Islet precursor cell (in vitro differentiated cells): ENCODE data around the gene RPLP1.

Source experiments
- DNase-seq: peaks from one replicate; pipeline ENCODE4 v3.0.0-alpha.2; 2018

Gene RPLP1

GRCh38 chr15:69498987-69499386 is 46.4 kb downstream of the RPLP1 start:
- peak; percentile 50 for DNase-seq

GRCh38 chr15:69499521-69500211 is 47.0 kb downstream of the RPLP1 start:
- DNase-seq = peak; percentile 74

- DNase-seq = no peak
Measured at GRCh38 chr15:69500339-69500738, 47.7 kb downstream of the RPLP1 start.

GRCh38 chr15:69501456-69501855 is 48.8 kb downstream of the RPLP1 start:
- peak; percentile 24 for DNase-seq

GRCh38 chr15:69502470-69503045 is 49.9 kb downstream of the RPLP1 start:
- DNase-seq = peak; percentile 27

- no peak for DNase-seq
Measured at GRCh38 chr15:69504352-69505040, 51.9 kb downstream of the RPLP1 start.
